HEK293 (cell line): ENCODE results near the gene ATP8A2.

Source experiments
- CTCF ChIA-PET: fragments of 350-600 bp; formaldehyde crosslinking; extraction: SDS; loops from one replicate; lab custom pipeline; 2021; ENCODE audit warnings: antibody characterized with exemption; lab: Yijun Ruan, JAX
- POLR2A ChIA-PET: fragments of 300-600 bp; formaldehyde crosslinking; extraction: SDS; loops from one replicate; lab custom pipeline; 2020; ENCODE audit warnings: antibody characterized with exemption, inconsistent platforms; lab: Yijun Ruan, JAX
- H3K27ac ChIP-seq: fragments of 200-500 bp; sonication (Bioruptor generic); 2 replicates; pipeline ENCODE4 v1.5.1; 2014; ENCODE audit warnings: low read depth, low read length, control low read depth, inconsistent platforms; ENCODE audit errors: extremely low read depth
- H3K36me3 ChIP-seq, 2 experiments: fragments of 200-500 bp in 1 of 2; sonication (Bioruptor generic) in 1 of 2; 1 replicate in 1 of 2; 2 replicates in 1 of 2; pipeline ENCODE4 v1.5.1; 2014 to 2017; ENCODE audit warnings: inconsistent platforms in 2 of 2, low read length in 2 of 2; ENCODE audit not compliant: control insufficient read depth in 2 of 2, insufficient read depth in 1 of 2
- H3K4me1 ChIP-seq: fragments of 200-500 bp; sonication (Bioruptor generic); 2 replicates; pipeline ENCODE4 v1.5.1; 2014; ENCODE audit warnings: mild to moderate bottlenecking, low read length, inconsistent platforms; ENCODE audit not compliant: control insufficient read depth, insufficient read depth
- H3K4me3 ChIP-seq: 2 replicates; pipeline ENCODE4 v1.5.1; 2011; ENCODE audit warnings: low read depth, mild to moderate bottlenecking, control low read depth, low read length, moderate library complexity
- H3K9me3 ChIP-seq: fragments of 200-500 bp; sonication (Bioruptor generic); 2 replicates; pipeline ENCODE4 v1.5.1; 2014; ENCODE audit warnings: low read depth, low read length, inconsistent platforms; ENCODE audit not compliant: control insufficient read depth, insufficient read depth
- BCL11A ChIP-seq: fragments of 450-650 bp; formaldehyde crosslinking; IDR thresholded peaks from 2 replicates; pipeline ENCODE4 v1.5.1; 2016; ENCODE audit warnings: low read depth, missing biosample characterization, missing genetic modification characterization
- GLIS1 ChIP-seq: fragments of 450-650 bp; formaldehyde crosslinking; IDR thresholded peaks from 2 replicates; pipeline ENCODE4 v1.5.1; 2016; ENCODE audit warnings: missing biosample characterization, missing genetic modification characterization
- GLIS2 ChIP-seq: fragments of 450-650 bp; formaldehyde crosslinking; IDR thresholded peaks from 2 replicates; pipeline ENCODE4 v1.5.1; 2016; ENCODE audit warnings: missing biosample characterization, missing genetic modification characterization
- HOXD13 ChIP-seq: sonication (generic); formaldehyde crosslinking; IDR thresholded peaks from 2 replicates; pipeline ENCODE4 v1.8.0; 2022; ENCODE audit warnings: missing genetic modification reagents, borderline replicate concordance
- IKZF3 ChIP-seq: fragments of 450-650 bp; IDR thresholded peaks from 2 replicates; pipeline ENCODE4 v1.5.0; 2018; ENCODE audit warnings: missing biosample characterization, mild to moderate bottlenecking, missing genetic modification characterization, moderate library complexity
- KLF7 ChIP-seq: fragments of 450-650 bp; formaldehyde crosslinking; IDR thresholded peaks from 2 replicates; pipeline ENCODE4 v1.5.1; 2016; ENCODE audit warnings: missing biosample characterization, missing genetic modification characterization, borderline replicate concordance
- MEIS1 ChIP-seq: sonication (generic); formaldehyde crosslinking; IDR thresholded peaks from 2 replicates; pipeline ENCODE4 v1.8.1; 2022; ENCODE audit warnings: missing genetic modification reagents, mild to moderate bottlenecking, borderline replicate concordance
- SETDB1 ChIP-seq: IDR thresholded peaks from one replicate; pipeline ENCODE4 v1.6.1; 2017; ENCODE audit warnings: mild to moderate bottlenecking, low read length, moderate library complexity, mixed read lengths; ENCODE audit not compliant: insufficient read length
- TCF7L2 ChIP-seq: IDR thresholded peaks from 2 replicates; pipeline ENCODE4 v1.6.1; 2011; ENCODE audit warnings: low read depth, mild to moderate bottlenecking, inconsistent platforms, low read length, moderate library complexity, borderline replicate concordance
- TRIM28 ChIP-seq: IDR thresholded peaks from 2 replicates; pipeline ENCODE4 v1.6.1; 2011; ENCODE audit warnings: low read length, control low read depth, borderline replicate concordance
- ZBTB20 ChIP-seq: fragments of 450-650 bp; formaldehyde crosslinking; IDR thresholded peaks from 2 replicates; pipeline ENCODE4 v1.5.1; 2016; ENCODE audit warnings: missing biosample characterization, missing genetic modification characterization
- ZBTB7A ChIP-seq: fragments of 450-650 bp; formaldehyde crosslinking; IDR thresholded peaks from 2 replicates; pipeline ENCODE4 v1.5.1; 2016; ENCODE audit warnings: low read depth, missing biosample characterization, missing genetic modification characterization
- ZNF112 ChIP-seq: fragments of 450-650 bp; formaldehyde crosslinking; IDR thresholded peaks from 2 replicates; pipeline ENCODE4 v1.5.0; 2017; ENCODE audit warnings: missing biosample characterization, missing genetic modification characterization
- ZNF155 ChIP-seq: fragments of 450-650 bp; formaldehyde crosslinking; IDR thresholded peaks from 2 replicates; pipeline ENCODE4 v1.5.1; 2016; ENCODE audit warnings: missing biosample characterization, missing genetic modification characterization
- ZNF157 ChIP-seq: fragments of 450-650 bp; formaldehyde crosslinking; IDR thresholded peaks from 2 replicates; pipeline ENCODE4 v1.5.1; 2016; ENCODE audit warnings: missing biosample characterization, missing genetic modification characterization
- ZNF184 ChIP-seq: fragments of 450-650 bp; IDR thresholded peaks from 2 replicates; pipeline ENCODE4 v1.5.1; 2018; ENCODE audit warnings: missing biosample characterization, mild to moderate bottlenecking, missing genetic modification characterization
- ZNF223 ChIP-seq: fragments of 450-650 bp; formaldehyde crosslinking; IDR thresholded peaks from 2 replicates; pipeline ENCODE4 v1.5.1; 2016; ENCODE audit warnings: missing biosample characterization, missing genetic modification characterization
- ZNF24 ChIP-seq: fragments of 450-650 bp; formaldehyde crosslinking; IDR thresholded peaks from 2 replicates; pipeline ENCODE4 v1.5.1; 2016; ENCODE audit warnings: missing biosample characterization, missing genetic modification characterization
- ZNF292 ChIP-seq: fragments of 450-650 bp; formaldehyde crosslinking; IDR thresholded peaks from 2 replicates; pipeline ENCODE4 v1.5.1; 2016; ENCODE audit warnings: low read depth, missing biosample characterization, missing genetic modification characterization, borderline replicate concordance
- ZNF324 ChIP-seq: fragments of 450-650 bp; formaldehyde crosslinking; IDR thresholded peaks from 2 replicates; pipeline ENCODE4 v1.5.1; 2016; ENCODE audit warnings: missing biosample characterization, missing genetic modification characterization
- ZNF354C ChIP-seq: fragments of 450-650 bp; formaldehyde crosslinking; IDR thresholded peaks from 2 replicates; pipeline ENCODE4 v1.5.1; 2016; ENCODE audit warnings: missing biosample characterization, missing genetic modification characterization, low read depth, borderline replicate concordance
- ZNF416 ChIP-seq: fragments of 450-650 bp; formaldehyde crosslinking; IDR thresholded peaks from 2 replicates; pipeline ENCODE4 v1.5.1; 2016; ENCODE audit warnings: missing biosample characterization, missing genetic modification characterization
- ZNF473 ChIP-seq: fragments of 450-650 bp; formaldehyde crosslinking; IDR thresholded peaks from 2 replicates; pipeline ENCODE4 v1.5.1; 2017; ENCODE audit warnings: missing biosample characterization, missing genetic modification characterization
- ZNF529 ChIP-seq: fragments of 450-650 bp; formaldehyde crosslinking; IDR thresholded peaks from 2 replicates; pipeline ENCODE4 v1.5.1; 2017; ENCODE audit warnings: missing genetic modification characterization, missing biosample characterization; ENCODE audit not compliant: insufficient replicate concordance
- ZNF621 ChIP-seq: fragments of 450-650 bp; formaldehyde crosslinking; IDR thresholded peaks from 2 replicates; pipeline ENCODE4 v1.5.1; 2017; ENCODE audit warnings: missing biosample characterization, missing genetic modification characterization
- ZNF707 ChIP-seq: fragments of 450-650 bp; formaldehyde crosslinking; IDR thresholded peaks from 2 replicates; pipeline ENCODE4 v1.5.1; 2016; ENCODE audit warnings: missing biosample characterization, missing genetic modification characterization
- ZNF768 ChIP-seq: fragments of 450-650 bp; formaldehyde crosslinking; IDR thresholded peaks from 2 replicates; pipeline ENCODE4 v1.5.1; 2018; ENCODE audit warnings: missing biosample characterization, mild to moderate bottlenecking, missing genetic modification characterization
- ZNF843 ChIP-seq: fragments of 450-650 bp; formaldehyde crosslinking; IDR thresholded peaks from 2 replicates; pipeline ENCODE4 v1.5.1; 2016; ENCODE audit warnings: missing biosample characterization, missing genetic modification characterization
- TF ChIP-seq, protein P1 (sequence below): fragments of 450-650 bp; formaldehyde crosslinking; IDR thresholded peaks from 2 replicates; pipeline ENCODE4 v1.5.1; 2016; ENCODE audit warnings: missing biosample characterization, missing genetic modification characterization
- TF ChIP-seq, protein P2 (sequence below): fragments of 450-650 bp; formaldehyde crosslinking; IDR thresholded peaks from 2 replicates; pipeline ENCODE4 v1.5.1; 2016; ENCODE audit warnings: missing biosample characterization, missing genetic modification characterization
- TF ChIP-seq, protein P3 (sequence below): fragments of 450-650 bp; formaldehyde crosslinking; IDR thresholded peaks from 2 replicates; pipeline ENCODE4 v1.5.1; 2016; ENCODE audit warnings: missing biosample characterization, missing genetic modification characterization

ATP8A2 gene

DNA sequence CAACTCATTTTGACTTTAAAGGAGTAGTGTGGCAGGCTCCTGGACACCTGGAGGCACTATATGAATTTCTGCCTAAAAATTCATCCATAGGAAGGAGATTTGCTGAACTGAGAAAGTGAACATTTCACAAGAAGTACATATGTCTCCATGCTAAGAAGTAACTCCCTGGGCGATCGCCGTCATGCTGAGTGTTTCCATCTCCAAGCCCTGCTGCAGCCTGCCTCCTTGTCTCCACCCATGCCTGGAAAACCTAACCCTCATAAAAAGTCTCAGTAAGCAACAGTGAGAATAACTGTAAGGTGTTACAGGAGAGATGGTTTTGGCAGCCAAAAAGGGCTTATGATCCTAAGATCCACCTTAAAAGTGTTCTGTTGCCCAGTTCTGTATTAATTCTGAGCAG is 428.7 kb downstream of the ATP8A2 start:
- Histone ChIP-seq H3K27ac (no peak overlapping the region), H3K4me1 (no peaks in the 10 kb centered on the region)
- CTCF ChIA-PET: no interaction called here

DNA sequence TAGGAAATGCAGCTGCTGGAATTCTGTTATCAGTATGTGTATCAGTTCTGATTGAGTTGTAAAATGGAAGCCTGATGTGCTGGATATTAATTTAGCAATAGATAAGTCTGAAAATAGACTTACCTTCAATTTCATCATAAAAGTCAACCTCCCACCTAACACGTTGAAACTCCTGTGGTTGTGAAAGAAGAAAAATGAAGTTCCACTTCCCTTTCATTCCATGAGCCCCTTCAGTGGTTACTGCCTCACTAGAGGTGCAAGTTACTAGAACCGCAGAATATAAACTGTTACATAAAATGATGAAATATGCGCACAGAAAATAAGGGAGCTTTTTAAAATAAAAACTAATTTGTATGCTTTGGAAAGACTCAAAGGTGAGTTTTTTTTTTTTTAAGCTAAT is 430.8 kb downstream of the ATP8A2 start:
- CTCF ChIA-PET: no interaction called here

More for the DNA sequence above, 428.7 kb downstream of the ATP8A2 start:
- H3K36me3 ChIP-seq: no peaks in the 10 kb centered on the region
- POLR2A ChIA-PET: no interaction called here
- no peaks in the 10 kb centered on the region for H3K9me3 ChIP-seq
- TF ChIP-seq ZNF24 (tag by site-specific recombination) (no peak), ZNF529 (tag by site-specific recombination) (no peak), ZNF768 (tag by site-specific recombination) (no peak), MEIS1 (CRISPR knock-in tag) (no peak), ZBTB20 (tag by site-specific recombination) (no peak), ZNF416 (tag by site-specific recombination) (no peak), ZNF473 (no peak), GLIS2 (tag by site-specific recombination) (no peak), GLIS1 (tag by site-specific recombination) (no peak), TRIM28 (no peak), ZNF157 (tag by site-specific recombination) (no peak), BCL11A (no peak), ZNF621 (tag by site-specific recombination) (no peak), TCF7L2 (no peak), ZNF354C (tag by site-specific recombination) (no peak), ZNF292 (no peak), ZBTB7A (tag by site-specific recombination) (no peak), ZNF223 (tag by site-specific recombination) (no peak), SETDB1 (no peak)
- TF ChIP-seq, protein P1, sequence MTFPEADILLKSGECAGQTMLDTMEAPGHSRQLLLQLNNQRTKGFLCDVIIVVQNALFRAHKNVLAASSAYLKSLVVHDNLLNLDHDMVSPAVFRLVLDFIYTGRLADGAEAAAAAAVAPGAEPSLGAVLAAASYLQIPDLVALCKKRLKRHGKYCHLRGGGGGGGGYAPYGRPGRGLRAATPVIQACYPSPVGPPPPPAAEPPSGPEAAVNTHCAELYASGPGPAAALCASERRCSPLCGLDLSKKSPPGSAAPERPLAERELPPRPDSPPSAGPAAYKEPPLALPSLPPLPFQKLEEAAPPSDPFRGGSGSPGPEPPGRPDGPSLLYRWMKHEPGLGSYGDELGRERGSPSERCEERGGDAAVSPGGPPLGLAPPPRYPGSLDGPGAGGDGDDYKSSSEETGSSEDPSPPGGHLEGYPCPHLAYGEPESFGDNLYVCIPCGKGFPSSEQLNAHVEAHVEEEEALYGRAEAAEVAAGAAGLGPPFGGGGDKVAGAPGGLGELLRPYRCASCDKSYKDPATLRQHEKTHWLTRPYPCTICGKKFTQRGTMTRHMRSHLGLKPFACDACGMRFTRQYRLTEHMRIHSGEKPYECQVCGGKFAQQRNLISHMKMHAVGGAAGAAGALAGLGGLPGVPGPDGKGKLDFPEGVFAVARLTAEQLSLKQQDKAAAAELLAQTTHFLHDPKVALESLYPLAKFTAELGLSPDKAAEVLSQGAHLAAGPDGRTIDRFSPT: no peak
- no peak overlapping the region for H3K4me3 ChIP-seq

DNA sequence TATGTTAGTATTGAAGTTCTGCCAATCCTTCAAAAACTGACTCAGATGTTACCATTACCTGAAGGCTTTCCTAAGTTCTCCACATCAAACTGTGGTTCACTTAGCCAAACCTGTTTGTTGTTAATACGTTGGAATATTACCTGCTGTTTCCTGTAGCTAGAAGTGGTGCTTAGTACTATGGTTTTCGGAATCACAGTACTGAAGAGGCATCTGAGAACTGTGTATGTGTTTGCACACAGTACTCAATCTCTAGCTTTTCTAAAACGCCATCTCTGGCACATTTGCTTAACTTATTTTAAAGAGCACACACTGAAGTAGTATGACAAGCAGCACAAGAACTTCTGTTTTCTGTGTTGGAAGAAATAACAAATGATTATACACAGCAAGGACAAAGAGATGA is 431.9 kb downstream of the ATP8A2 start:
- Histone ChIP-seq H3K9me3 (no peaks in the 10 kb centered on the region), H3K36me3 (no peaks in the 10 kb centered on the region), H3K27ac (no peak overlapping the region), H3K4me1 (no peaks in the 10 kb centered on the region), H3K4me3 (no peak overlapping the region)
- ChIA-PET POLR2A (no interaction called here), CTCF (no interaction called here)
- TF ChIP-seq HOXD13 (no peak), KLF7 (tag by site-specific recombination) (no peak), ZNF324 (tag by site-specific recombination) (no peak), ZNF155 (tag by site-specific recombination) (no peak), IKZF3 (no peak), ZNF184 (tag by site-specific recombination) (no peak), ZNF843 (no peak), ZBTB20 (tag by site-specific recombination) (no peak), ZNF112 (tag by site-specific recombination) (no peak)
- TF ChIP-seq, protein P2, sequence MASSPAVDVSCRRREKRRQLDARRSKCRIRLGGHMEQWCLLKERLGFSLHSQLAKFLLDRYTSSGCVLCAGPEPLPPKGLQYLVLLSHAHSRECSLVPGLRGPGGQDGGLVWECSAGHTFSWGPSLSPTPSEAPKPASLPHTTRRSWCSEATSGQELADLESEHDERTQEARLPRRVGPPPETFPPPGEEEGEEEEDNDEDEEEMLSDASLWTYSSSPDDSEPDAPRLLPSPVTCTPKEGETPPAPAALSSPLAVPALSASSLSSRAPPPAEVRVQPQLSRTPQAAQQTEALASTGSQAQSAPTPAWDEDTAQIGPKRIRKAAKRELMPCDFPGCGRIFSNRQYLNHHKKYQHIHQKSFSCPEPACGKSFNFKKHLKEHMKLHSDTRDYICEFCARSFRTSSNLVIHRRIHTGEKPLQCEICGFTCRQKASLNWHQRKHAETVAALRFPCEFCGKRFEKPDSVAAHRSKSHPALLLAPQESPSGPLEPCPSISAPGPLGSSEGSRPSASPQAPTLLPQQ (tag by site-specific recombination): no peak
- TF ChIP-seq, protein P3, sequence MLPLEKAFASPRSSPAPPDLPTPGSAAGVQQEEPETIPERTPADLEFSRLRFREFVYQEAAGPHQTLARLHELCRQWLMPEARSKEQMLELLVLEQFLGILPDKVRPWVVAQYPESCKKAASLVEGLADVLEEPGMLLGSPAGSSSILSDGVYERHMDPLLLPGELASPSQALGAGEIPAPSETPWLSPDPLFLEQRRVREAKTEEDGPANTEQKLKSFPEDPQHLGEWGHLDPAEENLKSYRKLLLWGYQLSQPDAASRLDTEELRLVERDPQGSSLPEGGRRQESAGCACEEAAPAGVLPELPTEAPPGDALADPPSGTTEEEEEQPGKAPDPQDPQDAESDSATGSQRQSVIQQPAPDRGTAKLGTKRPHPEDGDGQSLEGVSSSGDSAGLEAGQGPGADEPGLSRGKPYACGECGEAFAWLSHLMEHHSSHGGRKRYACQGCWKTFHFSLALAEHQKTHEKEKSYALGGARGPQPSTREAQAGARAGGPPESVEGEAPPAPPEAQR (tag by site-specific recombination): no peak

More for the DNA sequence above, 430.8 kb downstream of the ATP8A2 start:
- no peaks in the 10 kb centered on the region for H3K9me3 ChIP-seq
- H3K4me1 ChIP-seq: no peaks in the 10 kb centered on the region
- TF ChIP-seq ZNF707 (tag by site-specific recombination): no peak
- no peak overlapping the region for H3K27ac ChIP-seq
- no peak overlapping the region for H3K4me3 ChIP-seq
- POLR2A ChIA-PET: no interaction called here
- H3K36me3 ChIP-seq: no peaks in the 10 kb centered on the region
